RKO (cell line): ENCODE measurements around the gene SREK1.
"Not testable (repeated sequence)": the region's sequence is repeated elsewhere in the genome, so short reads cannot be mapped to it uniquely, and the experiment has no call there.

Experiments used
- DNase-seq: peaks from one replicate; pipeline ENCODE4 v3.0.0-alpha.2; 2016; ENCODE audit warnings: low spot score

SREK1 gene

GRCh38 chr5:66222896-66223295, 78.8 kb downstream of the SREK1 start:
- DNase-seq = not testable (repeated sequence)

DNA sequence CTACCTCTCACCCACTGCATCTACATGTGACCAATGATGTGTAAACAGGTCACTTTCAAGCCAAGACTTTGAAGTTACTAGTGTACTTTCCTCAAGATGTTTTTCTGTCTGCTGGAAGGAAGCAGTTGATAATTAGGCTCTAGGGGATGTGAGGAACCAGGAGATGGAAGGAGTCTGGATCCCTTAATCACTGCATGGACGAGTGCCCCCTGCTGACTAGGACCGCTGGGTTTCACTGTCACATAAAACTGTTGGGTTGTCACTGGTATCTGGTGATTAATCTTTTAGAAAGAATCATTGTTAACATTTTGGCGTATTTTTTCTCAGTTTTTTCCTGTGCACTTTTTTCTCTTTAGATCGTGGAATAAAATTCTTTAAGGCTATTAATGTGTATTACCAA, 79.5 kb downstream of the SREK1 start:
- DNase-seq = no peak

DNA sequence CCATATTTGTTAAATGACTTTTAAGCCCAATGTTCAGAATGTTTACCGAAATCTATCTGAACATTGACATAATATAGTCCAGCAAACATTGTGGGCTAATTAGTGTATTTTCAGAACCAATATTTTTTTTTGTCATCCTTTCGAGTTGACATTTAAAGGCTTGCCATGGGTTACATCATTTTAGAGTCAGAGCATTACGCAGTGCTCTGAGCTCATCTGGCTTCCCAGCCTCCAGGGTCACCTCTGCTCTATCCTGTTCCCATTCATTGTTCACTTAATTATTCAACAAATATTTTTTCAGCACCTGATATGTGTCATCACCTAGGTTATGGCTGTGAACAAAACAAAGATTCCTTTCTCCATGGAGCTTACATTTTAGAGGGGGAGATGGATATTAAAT, 80.2 kb downstream of the SREK1 start:
- no peak for DNase-seq

DNA sequence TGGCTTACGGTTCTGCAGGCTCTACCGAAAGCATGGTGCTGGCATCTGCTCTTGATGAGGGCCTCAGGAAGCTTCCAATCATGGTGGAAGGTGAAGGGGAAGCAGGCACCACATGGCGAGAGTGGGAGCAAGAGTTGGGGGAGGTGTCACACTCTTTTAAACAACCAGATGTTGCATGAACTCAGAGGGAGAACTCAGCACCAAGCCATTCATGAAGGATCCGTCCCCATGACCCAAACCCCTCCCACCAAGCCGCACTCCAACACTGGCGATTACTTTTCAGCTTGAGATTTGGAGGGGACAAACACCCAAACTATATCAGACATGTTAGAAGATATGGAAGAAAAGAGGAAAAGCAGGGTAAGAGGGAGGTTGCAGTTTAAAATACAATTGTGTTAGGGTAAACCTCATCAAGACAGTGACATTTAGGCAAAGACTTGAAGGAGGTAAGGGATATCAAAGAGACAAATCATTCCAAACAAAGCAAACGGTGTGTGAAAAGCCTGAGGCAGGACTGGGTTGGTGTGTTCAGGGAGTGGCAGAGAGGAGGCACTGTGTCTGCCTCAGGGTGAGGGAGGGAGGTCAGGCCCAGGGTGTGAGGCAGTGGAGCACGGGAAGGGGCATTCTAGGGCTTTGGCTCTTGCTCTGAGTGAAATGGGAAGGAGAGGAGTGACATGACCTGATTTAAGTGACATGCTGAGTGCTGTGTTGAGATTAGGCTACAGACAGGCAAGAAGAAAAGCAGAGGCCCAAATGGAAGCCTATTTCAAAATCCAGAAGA, 80.9 kb downstream of the SREK1 start:
- no peak for DNase-seq

DNA sequence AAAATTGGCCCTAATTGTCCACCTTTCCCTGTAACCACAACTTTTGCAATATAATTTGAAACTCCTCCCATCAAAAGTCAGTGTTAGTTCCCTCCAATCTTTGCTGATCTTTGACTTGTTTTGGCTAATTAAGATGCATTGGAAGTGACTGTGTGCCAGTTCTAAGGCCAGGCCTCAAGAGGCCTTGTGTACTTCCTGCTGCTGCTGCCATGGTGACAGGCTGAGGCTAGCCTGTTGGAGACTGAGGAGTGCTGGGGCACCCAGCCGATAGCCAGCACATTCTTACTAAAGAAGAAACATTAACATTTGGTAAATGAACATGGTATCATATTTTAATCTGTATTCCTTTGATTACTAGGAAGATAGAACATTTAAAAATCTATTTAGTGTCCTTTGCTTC, 86.5 kb downstream of the SREK1 start:
- DNase-seq = peak; percentile 27

- DNase-seq = no peak
Measured at GRCh38 chr5:66231508-66231907, 87.4 kb downstream of the SREK1 start.

- no peak for DNase-seq
Measured at GRCh38 chr5:66232275-66232674, 88.2 kb downstream of the SREK1 start.

- peak; percentile 31 for DNase-seq
Measured at GRCh38 chr5:66232706-66233445, 88.8 kb downstream of the SREK1 start.
